Activated CD8-positive, alpha-beta memory T cell treated with anti-CD3 and anti-CD28 coated beads, Interleukin-2, amount 50 U/mL, for 24 hours (primary cell): Measurements from ENCODE around the gene MYO19.

Source experiments
- DNase-seq: peaks from one replicate; pipeline ENCODE4 v3.0.0-alpha.2; 2020; ENCODE audit errors: extremely low read depth

The MYO19 gene

GRCh38 chr17:36534840-36535668 is at the start of gene MYO19, which contains the start of gene PIGW:
Gene MYO19, minus strand, starts transcription at chr17:36534868. Its CDS starts 2,330 bp downstream, at chr17:36532538.
Gene PIGW, plus strand, starts transcription at chr17:36534987. Its CDS starts 2,115 bp downstream, at chr17:36537102.
- DNase-seq: peak; percentile 65

GRCh38 chr17:36583787-36584186 is 49.1 kb upstream of the MYO19 start:
- no peak for DNase-seq

- no peak for DNase-seq
Measured at GRCh38 chr17:36578671-36579070, 44.0 kb upstream of the MYO19 start.

GRCh38 chr17:36576793-36577192 is 42.1 kb upstream of the MYO19 start:
- DNase-seq: no peak

- DNase-seq: no peak
Measured at GRCh38 chr17:36575028-36575427, 40.4 kb upstream of the MYO19 start.

GRCh38 chr17:36566081-36566480 is 31.4 kb upstream of the MYO19 start:
- no peak for DNase-seq

GRCh38 chr17:36553459-36553858 is 18.8 kb upstream of the MYO19 start:
- no peak for DNase-seq

GRCh38 chr17:36550491-36551417 is 16.1 kb upstream of the MYO19 start:
- DNase-seq: no peak

GRCh38 chr17:36547776-36548175 is 13.1 kb upstream of the MYO19 start:
- DNase-seq: no peak

GRCh38 chr17:36546418-36547093 is 11.9 kb upstream of the MYO19 start:
- no peak for DNase-seq

GRCh38 chr17:36545465-36546417 is 11.1 kb upstream of the MYO19 start:
- DNase-seq: peak; percentile 90

- DNase-seq: no peak
Measured at GRCh38 chr17:36545077-36545464, 10.4 kb upstream of the MYO19 start.

- peak; percentile 66 for DNase-seq
Measured at GRCh38 chr17:36544307-36545076, 9.8 kb upstream of the MYO19 start, which contains the start of gene GGNBP2. Gene GGNBP2, plus strand, starts transcription at chr17:36544919. Its CDS starts 806 bp downstream, at chr17:36545725.

GRCh38 chr17:36544044-36544306 is 9.3 kb upstream of the MYO19 start:
- no peak for DNase-seq

GRCh38 chr17:36542755-36543154 is 8.1 kb upstream of the MYO19 start:
- DNase-seq: no peak

- no peak for DNase-seq
Measured at GRCh38 chr17:36540696-36541095, 6.0 kb upstream of the MYO19 start.

GRCh38 chr17:36535669-36536081 is 1.0 kb upstream of the MYO19 start:
- no peak for DNase-seq

- DNase-seq: no peak
Measured at GRCh38 chr17:36533935-36534839, 481 bp downstream of the MYO19 start.

- DNase-seq: no peak
Measured at GRCh38 chr17:36532435-36532975, 2.2 kb downstream of the MYO19 start.
